NCI-H2196 (cell line): ENCODE measurements around the gene MUC6.
A peak's percentile ranks its signal among the peaks of the same experiment; 100 is the strongest.
"Not testable (repeated sequence)": the region's sequence is repeated elsewhere in the genome, so short reads cannot be mapped to it uniquely, and the experiment has no call there.

ENCODE experiments used
- DNase-seq: peaks from one replicate; lab custom pipeline; 2025; ENCODE audit not compliant: unreplicated experiment; lab: John Stamatoyannopoulos, UW

The MUC6 gene

GRCh38 chr11:991711-992307 is 44.7 kb downstream of the MUC6 start:
- no peak for DNase-seq

DNA sequence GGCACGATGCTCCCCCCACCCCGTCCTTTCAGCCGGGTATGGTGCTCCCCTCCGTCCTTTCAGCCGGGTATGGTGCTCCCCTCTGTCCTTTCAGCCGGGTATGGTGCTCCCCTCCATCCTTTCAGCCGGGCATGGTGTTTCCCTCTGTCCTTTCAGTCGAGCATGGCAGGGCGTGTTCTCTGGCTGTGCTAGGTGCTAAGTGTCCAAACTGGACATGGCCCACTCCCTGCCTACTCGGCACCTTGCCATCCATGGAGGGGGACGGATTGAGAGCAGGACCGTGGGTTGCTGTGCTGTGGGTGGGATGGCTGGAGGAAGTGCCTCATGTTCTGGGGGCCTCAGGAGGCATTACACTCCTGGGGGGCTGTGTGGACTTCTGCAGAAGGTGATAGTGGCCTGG is 45.5 kb downstream of the MUC6 start:
- no peak for DNase-seq

DNA sequence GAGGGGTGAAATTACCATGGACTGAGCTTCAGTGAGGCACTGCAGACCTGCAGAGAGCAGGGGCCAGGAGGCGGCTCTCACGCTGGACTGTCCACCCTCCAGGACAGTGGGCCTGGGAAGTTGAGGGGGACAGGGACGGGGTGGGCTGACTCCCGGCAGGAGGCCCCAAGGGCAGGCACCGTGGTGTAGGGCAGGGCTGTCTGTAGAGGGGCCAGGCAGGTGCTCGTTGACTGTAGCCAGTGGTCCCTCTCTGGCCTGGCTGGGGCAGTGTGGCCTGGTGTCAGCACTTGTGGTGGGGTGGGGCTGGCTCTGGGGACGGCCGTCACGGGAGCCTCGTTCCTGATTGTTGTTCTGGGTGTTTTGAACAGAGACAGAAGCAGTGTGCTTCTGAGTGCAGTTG is 46.4 kb downstream of the MUC6 start:
- DNase-seq = no peak

- no peak for DNase-seq
Measured at GRCh38 chr11:987671-988070, 48.8 kb downstream of the MUC6 start.

DNA sequence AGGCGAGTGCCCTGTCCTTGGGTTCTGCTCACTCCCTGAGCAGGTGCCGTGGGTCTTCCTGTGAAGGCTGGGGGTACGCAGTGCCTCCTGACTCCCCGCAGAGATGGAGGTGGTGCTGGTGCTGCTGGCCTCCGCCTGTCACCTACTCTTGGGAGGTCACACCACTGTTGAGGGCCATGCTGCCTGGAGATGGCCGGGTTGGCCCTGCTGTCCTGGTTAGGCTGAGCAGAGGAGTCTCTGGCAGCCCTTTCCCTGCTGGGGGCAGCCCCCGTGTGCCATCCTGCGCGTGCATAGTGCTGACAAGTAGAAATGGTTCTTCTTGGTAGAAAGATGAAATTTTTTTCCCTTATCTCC is 49.6 kb downstream of the MUC6 start:
- DNase-seq = no peak

DNA sequence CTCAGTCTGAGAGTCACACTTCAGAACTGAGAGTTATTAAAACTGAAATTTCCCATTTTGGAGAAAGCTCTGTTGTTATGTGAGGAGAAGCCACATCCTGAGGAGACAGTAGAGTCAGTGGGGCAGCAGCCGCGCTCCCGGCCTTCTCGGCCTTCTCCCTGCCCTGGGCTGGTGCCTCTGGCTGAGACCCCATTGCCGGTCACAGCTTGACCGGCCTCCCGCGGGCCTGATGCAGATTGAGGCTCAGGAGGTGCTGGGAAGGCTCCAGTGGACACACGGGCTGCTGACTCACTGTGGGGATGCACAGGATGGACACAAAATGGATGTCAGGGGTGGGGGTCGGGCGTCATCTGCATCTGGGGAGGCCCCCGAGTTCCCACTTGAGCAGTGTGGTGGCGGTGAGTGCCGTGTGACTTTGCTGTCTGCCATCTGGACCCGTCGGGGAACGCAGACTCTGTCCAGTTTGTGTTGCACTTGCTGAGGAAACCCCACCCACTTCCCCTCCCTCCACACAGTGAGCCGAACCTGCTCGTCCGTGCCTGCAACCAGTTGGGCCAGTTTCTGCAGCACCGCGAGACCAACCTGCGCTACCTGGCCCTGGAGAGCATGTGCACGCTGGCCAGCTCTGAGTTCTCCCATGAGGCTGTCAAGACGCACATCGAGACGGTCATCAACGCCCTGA is 50.1 kb downstream of the MUC6 start:
- DNase-seq = no peak

DNA sequence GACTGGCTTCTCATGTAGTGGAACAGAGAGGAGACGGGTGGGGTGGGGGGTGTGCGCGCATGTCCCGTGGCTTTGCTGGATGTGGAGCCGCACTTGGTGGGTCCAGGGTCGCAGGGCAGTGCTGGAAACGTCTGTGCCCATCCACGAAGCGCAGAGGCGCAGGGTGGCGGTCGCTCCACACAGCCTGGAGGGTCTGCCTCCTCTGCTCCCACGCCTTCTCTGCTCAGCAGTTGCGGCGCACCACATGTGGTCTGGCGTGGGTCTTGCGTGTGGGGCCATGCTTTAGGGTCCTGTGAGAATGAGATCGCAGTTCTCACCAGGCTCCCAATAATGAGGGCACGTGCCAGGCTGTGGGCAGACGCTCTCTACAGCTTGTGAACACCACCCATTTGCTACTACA is 50.7 kb downstream of the MUC6 start:
- no peak for DNase-seq

- no peak for DNase-seq
Measured at GRCh38 chr11:985406-985805, 51.1 kb downstream of the MUC6 start.

GRCh38 chr11:984546-984945 is 52.0 kb downstream of the MUC6 start:
- no peak for DNase-seq

DNA sequence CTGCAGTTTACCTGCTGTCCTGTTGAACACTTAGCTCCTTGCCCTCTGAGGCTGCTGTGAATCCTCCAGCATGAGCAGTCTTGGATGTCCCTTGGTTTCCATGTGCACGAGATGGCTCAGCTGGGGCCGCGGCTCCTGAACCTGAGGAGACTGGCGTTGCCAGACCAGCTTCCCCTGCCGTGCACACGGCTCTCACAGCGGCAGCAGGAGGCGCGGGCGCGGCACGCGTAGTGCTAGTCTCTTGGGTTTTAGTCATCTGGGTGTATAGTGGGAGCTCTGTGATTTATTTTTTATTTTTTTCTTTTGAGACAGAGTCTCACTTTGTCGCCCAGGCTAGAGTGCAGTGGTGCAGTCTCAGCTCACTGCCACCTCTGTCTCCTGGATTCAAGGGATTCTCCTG is 54.8 kb downstream of the MUC6 start:
- DNase-seq = no peak

- DNase-seq = no peak
Measured at GRCh38 chr11:980438-981357, 55.8 kb downstream of the MUC6 start.

GRCh38 chr11:978781-979180 is 57.7 kb downstream of the MUC6 start:
- DNase-seq = no peak

- DNase-seq = no peak
Measured at GRCh38 chr11:977830-978720, 58.4 kb downstream of the MUC6 start.

- DNase-seq = peak; percentile 7
Measured at GRCh38 chr11:976431-977160, 59.9 kb downstream of the MUC6 start.

- no peak for DNase-seq
Measured at GRCh38 chr11:975827-976226, 60.7 kb downstream of the MUC6 start.

DNA sequence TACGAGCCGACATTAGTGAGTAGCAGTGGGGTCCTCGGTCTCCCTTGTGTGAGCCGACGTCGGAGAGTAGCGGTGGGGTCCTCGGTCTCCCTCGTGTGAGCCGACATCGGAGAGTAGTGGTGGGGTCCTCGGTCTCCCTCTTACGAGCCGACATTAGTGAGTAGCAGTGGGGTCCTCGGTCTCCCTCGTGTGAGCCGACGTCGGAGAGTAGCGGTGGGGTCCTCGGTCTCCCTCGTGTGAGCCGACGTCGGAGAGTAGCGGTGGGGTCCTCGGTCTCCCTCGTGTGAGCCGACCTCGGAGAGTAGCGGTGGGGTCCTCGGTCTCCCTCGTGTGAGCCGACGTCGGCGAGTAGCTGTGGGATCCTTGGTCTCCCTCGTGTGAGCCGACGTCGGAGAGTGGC is 61.1 kb downstream of the MUC6 start:
- not testable (repeated sequence) for DNase-seq

DNA sequence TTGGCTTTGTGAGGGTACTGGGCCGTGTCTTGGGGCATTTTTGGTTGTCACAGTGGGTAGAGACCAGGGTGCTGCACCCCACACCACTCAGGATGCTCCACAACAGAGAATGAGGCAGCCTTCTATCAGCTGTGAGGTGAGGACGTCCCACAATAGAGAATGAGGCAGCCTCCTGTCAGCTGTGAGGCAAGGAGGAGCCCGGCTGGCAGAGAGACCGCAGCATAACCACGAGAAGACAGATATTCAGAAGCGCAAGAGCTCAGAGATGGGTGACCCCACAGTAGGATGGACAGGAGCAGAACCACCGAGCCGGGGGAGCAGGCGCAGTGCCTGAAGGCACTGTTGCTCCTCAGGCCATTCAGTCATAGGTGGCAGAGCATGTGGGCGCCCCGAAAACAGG is 63.3 kb downstream of the MUC6 start:
- DNase-seq = no peak

- no peak for DNase-seq
Measured at GRCh38 chr11:972523-973211, 63.9 kb downstream of the MUC6 start.

GRCh38 chr11:971731-972365 is 64.7 kb downstream of the MUC6 start:
- DNase-seq = no peak
